Measurements from ENCODE around the gene PHOX2B. TPM values are rescaled to one million over a fixed set of nuclear protein-coding genes. Genes with fewer than 3 reads are reported as not detected.

PHOX2B gene
- 16.7 TPM for polyA plus RNA-seq
- long read RNA-seq, donor 1, transcript PHOX2B-201 (3 exons, 3,030 nt), result major isoform, 6 of 14 reads
- long read RNA-seq, donor 1, partial matches to known transcripts, result 8 of 14 reads
- long read RNA-seq, donor 1, other reads (novel, unspliced or antisense), result 0 of 14 reads
- long read RNA-seq, donor 2, transcript PHOX2B-201 (3 exons, 3,030 nt), result major isoform, 5 of 5 reads
- long read RNA-seq, donor 2, partial matches to known transcripts, result 0 of 5 reads
- long read RNA-seq, donor 2, other reads (novel, unspliced or antisense), result 0 of 5 reads
- long read RNA-seq, donor 3, partial matches to known transcripts, result 0 of 4 reads
- long read RNA-seq, donor 3, other reads (novel, unspliced or antisense), result 0 of 4 reads
- long read RNA-seq, donor 4, partial matches to known transcripts, result 0 of 1 reads
- long read RNA-seq, donor 4, other reads (novel, unspliced or antisense), result 0 of 1 reads
- long read RNA-seq, donor 5, transcript PHOX2B-201 (3 exons, 3,030 nt), result major isoform, 15 of 16 reads
- long read RNA-seq, donor 5, partial matches to known transcripts, result 0 of 16 reads
- long read RNA-seq, donor 5, other reads (novel, unspliced or antisense), result 0 of 16 reads
- long read RNA-seq, donor 6, transcript PHOX2B-201 (3 exons, 3,030 nt), result major isoform, 9 of 9 reads
- long read RNA-seq, donor 6, partial matches to known transcripts, result 0 of 9 reads
- long read RNA-seq, donor 6, other reads (novel, unspliced or antisense), result 0 of 9 reads
- long read RNA-seq, donor 7, transcript PHOX2B-201 (3 exons, 3,030 nt), result major isoform, 12 of 12 reads
- long read RNA-seq, donor 7, partial matches to known transcripts, result 0 of 12 reads
- long read RNA-seq, donor 7, other reads (novel, unspliced or antisense), result 0 of 12 reads
- long read RNA-seq, donor 8, transcript PHOX2B-201 (3 exons, 3,030 nt), result major isoform, 9 of 9 reads
- long read RNA-seq, donor 8, partial matches to known transcripts, result 0 of 9 reads
- long read RNA-seq, donor 8, other reads (novel, unspliced or antisense), result 0 of 9 reads
- long read RNA-seq, donor 9, transcript PHOX2B-201 (3 exons, 3,030 nt), result major isoform, 11 of 11 reads
- long read RNA-seq, donor 9, partial matches to known transcripts, result 0 of 11 reads
- long read RNA-seq, donor 9, other reads (novel, unspliced or antisense), result 0 of 11 reads
- long read RNA-seq, donor 10, transcript PHOX2B-201 (3 exons, 3,030 nt), result major isoform, 12 of 12 reads
- long read RNA-seq, donor 10, partial matches to known transcripts, result 0 of 12 reads
- long read RNA-seq, donor 10, other reads (novel, unspliced or antisense), result 0 of 12 reads
- long read RNA-seq, donor 11, transcript PHOX2B-201 (3 exons, 3,030 nt), result major isoform, 6 of 6 reads
- long read RNA-seq, donor 11, partial matches to known transcripts, result 0 of 6 reads
- long read RNA-seq, donor 11, other reads (novel, unspliced or antisense), result 0 of 6 reads

DNA sequence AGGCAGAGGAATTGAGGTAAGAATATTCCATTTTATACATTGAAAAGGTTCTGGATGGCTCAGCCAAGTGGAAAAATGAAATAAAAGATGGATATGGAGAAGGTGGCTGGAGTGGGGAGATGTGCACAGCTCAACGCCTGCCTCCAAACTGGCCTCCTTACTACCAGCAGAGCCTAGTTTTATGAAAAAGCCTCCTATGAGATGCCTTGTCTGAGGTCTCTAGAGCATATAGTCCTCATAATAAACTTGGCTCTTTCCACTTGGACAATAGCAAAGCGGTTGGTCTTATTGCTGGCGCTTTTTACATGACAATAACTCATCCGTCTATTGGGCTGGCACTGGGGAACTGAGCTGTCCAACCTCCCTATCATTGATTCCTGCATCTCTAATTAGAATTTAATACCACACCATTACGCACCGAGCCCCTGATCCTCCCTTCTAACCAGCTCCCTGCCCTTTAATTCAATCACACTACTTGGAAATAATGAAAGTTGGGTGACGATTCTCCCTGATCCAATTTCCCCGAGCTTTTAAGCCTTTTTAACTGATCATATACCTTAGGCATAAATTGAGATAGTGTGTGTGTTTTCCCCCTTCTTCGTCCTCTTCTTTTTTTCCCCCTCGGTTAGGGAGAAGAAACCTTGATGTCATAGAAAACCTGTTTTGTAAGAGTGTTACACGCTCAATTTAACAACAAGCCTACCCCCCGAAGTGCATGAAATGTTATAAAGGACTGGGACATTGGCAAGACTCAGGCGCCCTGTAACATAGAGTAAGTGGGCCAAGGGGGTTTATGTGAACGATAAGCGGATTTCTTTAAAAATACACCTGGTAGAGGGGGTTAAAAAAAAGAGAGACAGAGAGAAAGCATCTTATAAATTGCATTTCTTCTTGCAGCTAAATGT is at the start of gene PHOX2B:
PHOX2B (minus strand) TSS at position 155 of the 905 bp plus-strand sequence; CDS start at position 40, 115 bp downstream.
- H3K4me3 ChIP-seq (ENCODE audit: low read length), result peak within 1 kb of the TSS; percentile 33

GRCh38 chr4:41797260-41797659 is 48.7 kb upstream of the PHOX2B start:
- H3K4me1 ChIP-seq (ENCODE audit: control insufficient read depth, insufficient read depth, low read length), result no peaks in the 10 kb centered on the region
- peak overlapping the region; percentile 9 for H3K27ac ChIP-seq (ENCODE audit: low read length)
- DNase-seq, result peak in 1 of 2 donors; percentile 14
- no peaks in the 10 kb centered on the region for H3K36me3 ChIP-seq (ENCODE audit: control insufficient read depth, insufficient read depth, low read length)
- no peaks in the 10 kb centered on the region for H3K9me3 ChIP-seq (ENCODE audit: control insufficient read depth, low read depth, low read length)
- no peaks in the 10 kb centered on the region for H3K27me3 ChIP-seq (ENCODE audit: control insufficient read depth, insufficient read depth, low read length)
- no peak overlapping the region for H3K4me3 ChIP-seq (ENCODE audit: low read length)
- WGBS (ENCODE audit: insufficient coverage, low lambda C conversion rate), result 60% methylated on average over 1 of the region's 2 CpGs

More for the DNA sequence above, at the start of gene PHOX2B:
- H3K9me3 ChIP-seq (ENCODE audit: control insufficient read depth, low read depth, low read length), result peaks cover 12% of the 10 kb centered on the region
- peak within 1 kb of the TSS; percentile 52 for H3K27ac ChIP-seq (ENCODE audit: low read length)
- peaks cover 94% of the 10 kb centered on the region for H3K27me3 ChIP-seq (ENCODE audit: control insufficient read depth, insufficient read depth, low read length)
- 3% methylated on average over 5 of the region's 15 CpGs for WGBS (ENCODE audit: insufficient coverage, low lambda C conversion rate)
- no peaks in the 10 kb centered on the region for H3K4me1 ChIP-seq (ENCODE audit: control insufficient read depth, insufficient read depth, low read length)
- DNase-seq, result peak; percentile 15 to 27
- H3K36me3 ChIP-seq (ENCODE audit: control insufficient read depth, insufficient read depth, low read length), result no peaks in the 10 kb centered on the region

- no peaks in the 10 kb centered on the region for H3K27me3 ChIP-seq (ENCODE audit: control insufficient read depth, insufficient read depth, low read length)
- no peak overlapping the region for H3K4me3 ChIP-seq (ENCODE audit: low read length)
- WGBS (ENCODE audit: insufficient coverage, low lambda C conversion rate), result no CpG with 5 or more reads among the region's 8 CpGs
- H3K36me3 ChIP-seq (ENCODE audit: control insufficient read depth, insufficient read depth, low read length), result no peaks in the 10 kb centered on the region
- H3K4me1 ChIP-seq (ENCODE audit: control insufficient read depth, insufficient read depth, low read length), result no peaks in the 10 kb centered on the region
- H3K27ac ChIP-seq (ENCODE audit: low read length), result peak overlapping the region; percentile 19
- H3K9me3 ChIP-seq (ENCODE audit: control insufficient read depth, low read depth, low read length), result no peaks in the 10 kb centered on the region
- peak in 1 of 2 donors; percentile 8 for DNase-seq
These were observed 48.2 kb upstream of the PHOX2B start for GRCh38 chr4:41796545-41797210.

- WGBS (ENCODE audit: insufficient coverage, low lambda C conversion rate), result no CpG with 5 or more reads among the region's 2 CpGs
- no peak for DNase-seq
- Histone ChIP-seq H3K27me3 (ENCODE audit: control insufficient read depth, insufficient read depth, low read length) (no peaks in the 10 kb centered on the region), H3K9me3 (ENCODE audit: control insufficient read depth, low read depth, low read length) (no peaks in the 10 kb centered on the region), H3K27ac (ENCODE audit: low read length) (no peak overlapping the region), H3K4me3 (ENCODE audit: low read length) (no peak overlapping the region), H3K4me1 (ENCODE audit: control insufficient read depth, insufficient read depth, low read length) (no peaks in the 10 kb centered on the region), H3K36me3 (ENCODE audit: control insufficient read depth, insufficient read depth, low read length) (no peaks in the 10 kb centered on the region)
These were observed 47.4 kb upstream of the PHOX2B start for GRCh38 chr4:41795796-41796385.

DNA sequence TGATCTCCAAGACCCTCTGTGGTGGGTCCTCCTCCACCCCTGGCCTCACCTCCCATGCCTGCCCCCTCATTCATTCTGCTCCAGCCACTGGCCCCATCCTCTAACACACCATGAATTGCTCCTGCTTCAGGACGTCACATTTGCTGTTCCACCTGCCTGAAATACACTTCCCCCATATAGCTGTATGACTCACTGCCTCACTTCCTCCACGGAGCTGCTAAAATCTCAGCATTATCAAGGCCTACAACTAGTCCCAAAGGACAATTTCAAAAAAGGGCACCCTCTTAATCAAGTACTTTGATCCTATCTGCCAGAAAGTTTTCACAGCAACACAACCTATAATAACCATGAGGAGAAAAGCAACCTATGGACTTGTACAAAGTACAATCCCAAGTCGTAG is 43.6 kb upstream of the PHOX2B start:
- H3K9me3 ChIP-seq (ENCODE audit: control insufficient read depth, low read depth, low read length), result no peaks in the 10 kb centered on the region
- no peak for DNase-seq
- peaks cover 3% of the 10 kb centered on the region for H3K27me3 ChIP-seq (ENCODE audit: control insufficient read depth, insufficient read depth, low read length)

GRCh38 chr4:41791557-41791956 is 43.0 kb upstream of the PHOX2B start:
- Histone ChIP-seq H3K27ac (ENCODE audit: low read length) (no peak overlapping the region), H3K27me3 (ENCODE audit: control insufficient read depth, insufficient read depth, low read length) (peaks cover 3% of the 10 kb centered on the region), H3K36me3 (ENCODE audit: control insufficient read depth, insufficient read depth, low read length) (no peaks in the 10 kb centered on the region), H3K9me3 (ENCODE audit: control insufficient read depth, low read depth, low read length) (no peaks in the 10 kb centered on the region), H3K4me3 (ENCODE audit: low read length) (no peak overlapping the region), H3K4me1 (ENCODE audit: control insufficient read depth, insufficient read depth, low read length) (no peaks in the 10 kb centered on the region)
- no CpG with 5 or more reads among the region's 2 CpGs for WGBS (ENCODE audit: insufficient coverage, low lambda C conversion rate)
- DNase-seq, result no peak

More for the DNA sequence above, 43.6 kb upstream of the PHOX2B start:
- H3K4me3 ChIP-seq (ENCODE audit: low read length), result no peak overlapping the region
- H3K36me3 ChIP-seq (ENCODE audit: control insufficient read depth, insufficient read depth, low read length), result no peaks in the 10 kb centered on the region
- H3K27ac ChIP-seq (ENCODE audit: low read length), result no peak overlapping the region
- H3K4me1 ChIP-seq (ENCODE audit: control insufficient read depth, insufficient read depth, low read length), result no peaks in the 10 kb centered on the region
- WGBS (ENCODE audit: insufficient coverage, low lambda C conversion rate), result no CpG with 5 or more reads among the region's 3 CpGs

DNA sequence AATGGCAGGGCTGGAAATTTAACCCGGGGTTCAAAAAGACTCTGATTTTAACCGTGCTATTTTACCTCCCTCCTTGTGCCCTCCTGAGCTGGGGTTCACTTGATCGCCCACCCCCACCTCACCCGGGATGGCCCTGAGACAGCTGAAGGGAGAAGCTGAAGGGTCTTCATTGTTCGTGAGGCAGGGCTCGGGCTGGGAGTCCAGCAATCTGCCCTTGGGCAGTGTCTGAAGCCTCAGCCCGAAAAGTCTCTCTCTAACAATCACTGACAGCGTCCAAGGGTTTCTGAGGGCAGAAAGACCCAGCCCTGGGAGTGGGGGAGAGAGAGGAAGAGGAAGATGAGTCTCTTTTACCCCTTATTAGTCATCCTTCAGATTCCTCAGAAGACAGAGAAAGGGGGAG is 39.4 kb upstream of the PHOX2B start:
- no peaks in the 10 kb centered on the region for H3K36me3 ChIP-seq (ENCODE audit: control insufficient read depth, insufficient read depth, low read length)

GRCh38 chr4:41785665-41786064 is 37.1 kb upstream of the PHOX2B start:
- peaks cover 3% of the 10 kb centered on the region for H3K27me3 ChIP-seq (ENCODE audit: control insufficient read depth, insufficient read depth, low read length)
- H3K4me3 ChIP-seq (ENCODE audit: low read length), result no peak overlapping the region
- 40% methylated on average over 1 of the region's 1 CpG for WGBS (ENCODE audit: insufficient coverage, low lambda C conversion rate)
- H3K9me3 ChIP-seq (ENCODE audit: control insufficient read depth, low read depth, low read length), result no peaks in the 10 kb centered on the region
- DNase-seq, result no peak
- H3K36me3 ChIP-seq (ENCODE audit: control insufficient read depth, insufficient read depth, low read length), result no peaks in the 10 kb centered on the region
- H3K4me1 ChIP-seq (ENCODE audit: control insufficient read depth, insufficient read depth, low read length), result no peaks in the 10 kb centered on the region
- no peak overlapping the region for H3K27ac ChIP-seq (ENCODE audit: low read length)

More for the DNA sequence above, 39.4 kb upstream of the PHOX2B start:
- H3K27ac ChIP-seq (ENCODE audit: low read length), result no peak overlapping the region
- peaks cover 3% of the 10 kb centered on the region for H3K27me3 ChIP-seq (ENCODE audit: control insufficient read depth, insufficient read depth, low read length)
- no CpG with 5 or more reads among the region's 8 CpGs for WGBS (ENCODE audit: insufficient coverage, low lambda C conversion rate)
- DNase-seq, result no peak
- H3K4me1 ChIP-seq (ENCODE audit: control insufficient read depth, insufficient read depth, low read length), result no peaks in the 10 kb centered on the region
- H3K4me3 ChIP-seq (ENCODE audit: low read length), result no peak overlapping the region
- no peaks in the 10 kb centered on the region for H3K9me3 ChIP-seq (ENCODE audit: control insufficient read depth, low read depth, low read length)

Measured in large intestine (tissue), 12 donors.